Caco-2 (cell line): ENCODE measurements around the gene BLOC1S1. TPM values are rescaled to one million over a fixed set of nuclear protein-coding genes. Genes with fewer than 3 reads are reported as not detected.

Experiments
- BruUV-seq: library from RNA; stranded (reverse); fragments of 400-500 nt; replicated peaks from 2 replicates; lab custom pipeline; 2021; lab: Mats Ljungman, UMichigan
- CTCF ChIA-PET: fragments of 300-600 bp; sonication (Branson Sonifier 250); formaldehyde crosslinking; loops from one replicate; lab custom pipeline; 2022; ENCODE audit warnings: antibody characterized with exemption; lab: Charles Lee
- POLR2A ChIA-PET: fragments of 300-600 bp; sonication (Branson Sonifier 250); formaldehyde crosslinking; loops from one replicate; lab custom pipeline; 2022; ENCODE audit warnings: antibody characterized with exemption; lab: Charles Lee
- DNase-seq, 2 experiments: peaks; one replicate each; pipeline versions ENCODE4 v3.0.0 to v3.0.0-alpha.2; 2020 to 2022
- H3K27me3 ChIP-seq: replicated peaks from 2 replicates; pipeline ENCODE4 v1.6.0; 2011; ENCODE audit warnings: low read length; ENCODE audit not compliant: control insufficient read depth, insufficient read depth
- H3K36me3 ChIP-seq: 2 replicates; pipeline ENCODE4 v1.5.1; 2011; ENCODE audit warnings: low read length; ENCODE audit not compliant: control insufficient read depth, insufficient read depth
- H3K4me1 ChIP-seq: fragments of 250-450 bp; sonication (Bioruptor Pico); 2 replicates; pipeline ENCODE4 v1.5.1; 2020; ENCODE audit warnings: mild to moderate bottlenecking
- H3K4me3 ChIP-seq: 2 replicates; pipeline ENCODE4 v1.5.1; 2011; ENCODE audit warnings: low read depth, mild to moderate bottlenecking, control low read depth, low read length
- H3K9me3 ChIP-seq: fragments of 250-450 bp; sonication (Bioruptor Pico); 2 replicates; pipeline ENCODE4 v1.5.1; 2020; ENCODE audit warnings: mild to moderate bottlenecking, moderate library complexity
- H3K27ac Mint-ChIP-seq: one replicate; pipeline ENCODE4 v1.8.0; 2022; ENCODE audit warnings: mixed read lengths; ENCODE audit not compliant: unreplicated experiment
- H3K27me3 Mint-ChIP-seq: one replicate; pipeline ENCODE4 v1.8.0; 2022; ENCODE audit warnings: mixed read lengths; ENCODE audit not compliant: insufficient read depth, unreplicated experiment
- H3K36me3 Mint-ChIP-seq: one replicate; pipeline ENCODE4 v1.8.0; 2022; ENCODE audit warnings: mild to moderate bottlenecking, mixed read lengths; ENCODE audit not compliant: insufficient read depth, unreplicated experiment
- H3K4me1 Mint-ChIP-seq: one replicate; pipeline ENCODE4 v1.8.0; 2022; ENCODE audit warnings: low read depth, mixed read lengths; ENCODE audit not compliant: unreplicated experiment
- H3K4me3 Mint-ChIP-seq: one replicate; pipeline ENCODE4 v1.8.0; 2022; ENCODE audit warnings: mild to moderate bottlenecking, moderate library complexity, mixed read lengths; ENCODE audit not compliant: unreplicated experiment
- H3K9me3 Mint-ChIP-seq: one replicate; pipeline ENCODE4 v1.8.0; 2022; ENCODE audit warnings: mixed read lengths; ENCODE audit not compliant: unreplicated experiment
- CTCF ChIP-seq, 2 experiments: fragments of 200-600 bp in 1 of 2; IDR thresholded peaks; 1 replicate in 1 of 2; 2 replicates in 1 of 2; pipeline versions ENCODE4 v1.5.1 to v1.8.0; 2011 to 2022; ENCODE audit warnings: antibody characterized with exemption in 1 of 2, control low read depth in 1 of 2, inconsistent platforms in 1 of 2, low read depth in 1 of 2, low read length in 1 of 2, mild to moderate bottlenecking in 1 of 2, moderate library complexity in 1 of 2; ENCODE audit not compliant: insufficient read depth in 1 of 2, severe bottlenecking in 1 of 2, unreplicated experiment in 1 of 2
- intact Hi-C: fragments of 100-400 bp; cut with micrococcal nuclease; formaldehyde crosslinking; loops from one replicate; pipeline ENCODE4 v1.10.0; 2022; ENCODE audit not compliant: unreplicated experiment
- total RNA-seq: library from RNA; stranded (reverse); gene quantifications from 2 replicates; pipeline ENCODE4 v1.2.3, GENCODE V29; 2022

Gene BLOC1S1
- total RNA-seq, 1 experiment from 2014 or later, result 73.7 TPM

GRCh38 chr12:55767156-55767555 is 51.3 kb downstream of the BLOC1S1 start:
- no peak for TF ChIP-seq CTCF (IDR thresholded peaks at IDR 0.05; ENCODE audit: insufficient read depth in 1 of 2, low read depth in 1 of 2, low read length in 1 of 2, severe bottlenecking in 1 of 2, unreplicated experiment in 1 of 2)
- no peaks in the 10 kb centered on the region for H3K27me3 Mint-ChIP-seq
- H3K36me3 Mint-ChIP-seq, result peaks cover 57% of the 10 kb centered on the region
- Histone ChIP-seq H3K36me3 (peaks cover 2% of the 10 kb centered on the region; the same call in 1 of the 2 replicates), H3K27me3 (no peaks in the 10 kb centered on the region), H3K9me3 (no peaks in the 10 kb centered on the region), H3K4me3 (no peak overlapping the region), H3K4me1 (no peaks in the 10 kb centered on the region)
- H3K27ac Mint-ChIP-seq, result no peak overlapping the region
- H3K9me3 Mint-ChIP-seq, result no peaks in the 10 kb centered on the region
- intact Hi-C loops, result no loop called here
- no TSS peak for BruUV-seq
- no peak overlapping the region for H3K4me3 Mint-ChIP-seq
- no peak for DNase-seq
- POLR2A ChIA-PET, result interaction anchor here (0.6 kb wide), 1 partner anchor 543 kb away, joined by 3 read pairs; no protein-coding TSS in a partner anchor
- H3K4me1 Mint-ChIP-seq, result peaks cover 7% of the 10 kb centered on the region
- CTCF ChIA-PET, result no interaction called here

Other genes starting within 250 kb of the BLOC1S1 start
- gene OR6C70, start 245.9 kb upstream of the BLOC1S1 start, total RNA-seq, result not detected in 2 replicates
- not detected in 2 replicates for gene OR6C68, start 223.7 kb upstream of the BLOC1S1 start, total RNA-seq
- not detected in 2 replicates for gene OR6C4, start 166.4 kb upstream of the BLOC1S1 start, total RNA-seq
- not detected in 2 replicates for gene OR2AP1, start 143.6 kb upstream of the BLOC1S1 start, total RNA-seq
- not detected in 2 replicates for gene OR10P1, start 79.2 kb upstream of the BLOC1S1 start, total RNA-seq
- 46.1 and 47.0 TPM in 2 replicates for gene ITGA7, start 8.1 kb upstream of the BLOC1S1 start, total RNA-seq
- gene RDH5, start 4.3 kb downstream of the BLOC1S1 start, total RNA-seq, result 6.0 and 9.7 TPM in 2 replicates
- gene CD63, start 13.0 kb downstream of the BLOC1S1 start, total RNA-seq, result 947 and 983 TPM in 2 replicates
- gene GDF11, start 27.1 kb downstream of the BLOC1S1 start, total RNA-seq, result 11.0 and 13.3 TPM in 2 replicates
- gene SARNP, start 101.7 kb downstream of the BLOC1S1 start, total RNA-seq, result 70.9 and 77.6 TPM in 2 replicates
- 44.0 and 48.3 TPM in 2 replicates for gene ORMDL2, start 102.0 kb downstream of the BLOC1S1 start, total RNA-seq
- 21.1 and 24.5 TPM in 2 replicates for gene DNAJC14, start 113.5 kb downstream of the BLOC1S1 start, total RNA-seq
- gene MMP19, start 126.9 kb downstream of the BLOC1S1 start, total RNA-seq, result 1.9 and 2.2 TPM in 2 replicates
- gene PYM1, start 211.8 kb downstream of the BLOC1S1 start, total RNA-seq, result 39.3 and 47.2 TPM in 2 replicates
- gene DGKA, start 215.1 kb downstream of the BLOC1S1 start, total RNA-seq, result 19.4 and 22.2 TPM in 2 replicates
- 7.8 and 9.7 TPM in 2 replicates for gene PMEL, start 250.0 kb downstream of the BLOC1S1 start, total RNA-seq